Panc1 (cell line): ENCODE data around the gene PER2. TPM values are rescaled to one million over a fixed set of nuclear protein-coding genes. Genes with fewer than 3 reads are reported as not detected.
A peak's percentile ranks its signal among the peaks of the same experiment; 100 is the strongest.

Experiments
- ATAC-seq: fragments of 200-7000 bp; cut with Tn5 transposase; 2 replicates; pipeline ENCODE4 v1.9.1; 2020; ENCODE audit warnings: mild to moderate bottlenecking, moderate library complexity
- BruUV-seq: library from RNA; stranded (reverse); fragments of 400-500 nt; replicated peaks from 2 replicates; lab custom pipeline; 2021; lab: Mats Ljungman, UMichigan
- CTCF ChIA-PET: fragments of 300-600 bp; sonication (Branson Sonifier 250); formaldehyde crosslinking; loops from one replicate; lab custom pipeline; 2022; ENCODE audit warnings: antibody characterized with exemption; lab: Charles Lee
- POLR2A ChIA-PET: fragments of 300-600 bp; sonication (Branson Sonifier 250); formaldehyde crosslinking; loops from one replicate; lab custom pipeline; 2022; ENCODE audit warnings: antibody characterized with exemption; lab: Charles Lee
- DNase-seq: peaks from one replicate; pipeline ENCODE4 v3.0.0-alpha.2; 2010; ENCODE audit warnings: low read depth, low spot score
- H3K27ac ChIP-seq: 2 replicates; pipeline ENCODE4 v1.5.1; 2011; ENCODE audit warnings: mild to moderate bottlenecking, low read length, inconsistent platforms
- H3K27me3 ChIP-seq: fragments of 200-500 bp; sonication (Bioruptor generic); 2 replicates; pipeline ENCODE4 v1.6.0; 2014; ENCODE audit warnings: low read length, inconsistent platforms; ENCODE audit not compliant: control insufficient read depth, insufficient read depth
- H3K36me3 ChIP-seq: fragments of 200-500 bp; sonication (Bioruptor generic); 2 replicates; pipeline ENCODE4 v1.5.1; 2014; ENCODE audit warnings: inconsistent platforms, mild to moderate bottlenecking, low read length, moderate library complexity; ENCODE audit not compliant: control insufficient read depth, insufficient read depth
- H3K4me1 ChIP-seq: 2 replicates; pipeline ENCODE4 v1.5.1; 2011; ENCODE audit warnings: inconsistent platforms, mild to moderate bottlenecking, low read length, moderate library complexity; ENCODE audit not compliant: control insufficient read depth, insufficient read depth
- H3K4me3 ChIP-seq, 2 experiments: 2 replicates each; pipeline ENCODE4 v1.5.1; 2011 to 2012; ENCODE audit warnings: low read depth in 2 of 2, low read length in 2 of 2, mild to moderate bottlenecking in 2 of 2, inconsistent platforms in 1 of 2, moderate library complexity in 1 of 2
- H3K9me3 ChIP-seq: fragments of 200-500 bp; sonication (Bioruptor generic); 2 replicates; pipeline ENCODE4 v1.5.1; 2014; ENCODE audit warnings: low read depth, mild to moderate bottlenecking, inconsistent platforms, low read length, moderate library complexity; ENCODE audit not compliant: control insufficient read depth, insufficient read depth
- CTCF ChIP-seq: fragments of 450-650 bp; IDR thresholded peaks from 2 replicates; pipeline ENCODE4 v1.5.1; 2017; ENCODE audit warnings: mild to moderate bottlenecking
- POLR2AphosphoS5 ChIP-seq: IDR thresholded peaks from 2 replicates; pipeline ENCODE4 v1.6.1; 2012; ENCODE audit warnings: mild to moderate bottlenecking, low read depth, low read length, moderate library complexity
- REST ChIP-seq, 2 experiments: IDR thresholded peaks; 2 replicates each; pipeline ENCODE4 v1.6.1; 2011 to 2012; ENCODE audit warnings: low read depth in 2 of 2, control low read depth in 1 of 2, low read length in 1 of 2, mild to moderate bottlenecking in 1 of 2, moderate library complexity in 1 of 2; ENCODE audit not compliant: insufficient read depth in 1 of 2
- SIN3A ChIP-seq: IDR thresholded peaks from 2 replicates; pipeline ENCODE4 v1.6.1; 2012; ENCODE audit warnings: low read depth, mild to moderate bottlenecking, low read length, moderate library complexity, borderline replicate concordance; ENCODE audit not compliant: insufficient read depth
- TCF7L2 ChIP-seq: IDR thresholded peaks from 2 replicates; pipeline ENCODE4 v1.6.1; 2011; ENCODE audit warnings: mild to moderate bottlenecking, low read depth, low read length, inconsistent platforms
- in situ Hi-C: cut with HindIII; loops from 2 replicates; pipeline ENCODE4 v1.10.0; 2016; ENCODE audit warnings: low sequenced_read_pairs, low pct_unique_long_range_greater_than_20kb
- intact Hi-C: fragments of 100-400 bp; cut with micrococcal nuclease; formaldehyde crosslinking; loops from one replicate; pipeline ENCODE4 v1.10.0; 2022; ENCODE audit not compliant: unreplicated experiment
- total RNA-seq: library from RNA; stranded (reverse); gene quantifications from one replicate; pipeline ENCODE4 v1.2.1, GENCODE V29; 2021; ENCODE audit not compliant: unreplicated experiment

The PER2 gene
- total RNA-seq, 1 experiment from 2014 or later: 9.9 TPM

DNA sequence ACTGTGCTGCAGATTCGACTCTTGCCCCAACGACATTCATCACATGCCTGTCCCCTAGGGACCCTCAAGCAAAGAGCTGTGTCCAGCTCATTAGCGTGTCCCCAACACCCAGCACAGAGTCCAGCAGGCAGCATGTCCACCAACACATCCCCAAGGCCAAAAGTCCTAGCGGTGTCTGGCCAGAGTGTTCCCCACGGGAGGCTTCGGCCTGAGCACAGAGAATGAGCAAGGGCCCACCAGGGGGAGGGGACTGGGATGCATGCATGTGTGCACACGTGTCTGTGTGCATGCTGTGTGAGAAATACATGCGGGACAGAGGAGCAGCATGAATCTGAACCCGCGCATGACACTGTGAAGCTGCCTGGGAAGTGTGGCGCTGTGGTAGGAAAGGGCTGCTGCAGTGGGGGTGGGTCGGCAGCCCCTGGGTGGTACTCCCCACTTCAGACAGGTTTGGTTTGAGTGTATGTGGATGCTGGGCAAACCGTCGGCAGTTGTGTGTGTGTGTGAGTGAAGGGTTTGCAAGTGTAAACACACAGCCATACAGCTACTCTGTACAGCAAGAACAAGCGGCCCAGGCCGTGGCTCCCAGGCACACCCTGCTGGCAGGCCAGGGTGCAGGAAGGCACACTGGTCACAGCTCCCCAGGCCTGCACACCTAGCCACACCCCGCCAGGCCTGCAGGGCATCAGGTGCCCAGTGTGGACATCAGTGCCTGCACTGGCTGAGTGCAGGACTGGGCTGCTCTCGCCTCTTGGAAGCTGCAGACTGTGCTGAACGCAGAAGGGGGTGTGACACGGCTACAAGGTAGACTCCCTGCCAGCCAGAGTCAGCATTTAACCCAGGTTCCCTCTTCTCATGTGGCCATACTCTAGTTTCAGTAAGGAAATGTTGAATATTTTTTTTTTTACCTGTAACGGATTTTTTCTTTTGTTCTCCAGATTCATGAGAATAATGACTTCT, 29.1 kb downstream of the PER2 start:
- BruUV-seq: no TSS peak
- H3K27me3 ChIP-seq: no peaks in the 10 kb centered on the region
- 0 out of 2 replicates have a peak, but pooled peaks cover 3% of the 10 kb centered on the region for H3K4me1 ChIP-seq
- no peak overlapping the region for H3K27ac ChIP-seq
- H3K4me3 ChIP-seq: no peak overlapping the region
- DNase-seq (no peak), ATAC-seq (peak; percentile 70)
- no peaks in the 10 kb centered on the region for H3K9me3 ChIP-seq
- in situ Hi-C loops: no loop called here
- H3K36me3 ChIP-seq: no peaks in the 10 kb centered on the region
- intact Hi-C loops: no loop called here
- CTCF ChIA-PET: interaction anchor here (0.6 kb wide), 1 partner anchor 85 kb away, joined by 3 read pairs; no protein-coding TSS in a partner anchor
- TF ChIP-seq CTCF (peak; percentile 61), TCF7L2 (no peak)
- POLR2A ChIA-PET: no interaction called here

GRCh38 chr2:238257786-238258700, 30.4 kb downstream of the PER2 start:
- intact Hi-C loops: no loop called here
- ChIA-PET CTCF (interaction anchor here (0.5 kb wide), 1 partner anchor 153 kb away, joined by 3 read pairs; no protein-coding TSS in a partner anchor), POLR2A (no interaction called here)
- in situ Hi-C loops: no loop called here
- Histone ChIP-seq H3K27me3 (no peaks in the 10 kb centered on the region), H3K27ac (no peak overlapping the region), H3K9me3 (no peaks in the 10 kb centered on the region), H3K36me3 (no peaks in the 10 kb centered on the region), H3K4me1 (no peaks in the 10 kb centered on the region), H3K4me3 (no peak overlapping the region)
- no peak for ATAC-seq
- no TSS peak for BruUV-seq
- no peak for DNase-seq
- TF ChIP-seq TCF7L2: no peak
- TF ChIP-seq CTCF: no peak
- no peak for TF ChIP-seq REST (IDR thresholded peaks at IDR 0.05; ENCODE audit: insufficient read depth in 1 of 2, low read depth in 2 of 2, low read length in 1 of 2)
- TF ChIP-seq SIN3A: no peak
- TF ChIP-seq POLR2AphosphoS5: no peak
